Panc1 (cell line): ENCODE results near the gene R3HDM2.
A peak's percentile ranks its signal among the peaks of the same experiment; 100 is the strongest.

ENCODE experiments used
- POLR2AphosphoS5 ChIP-seq: IDR thresholded peaks from 2 replicates; pipeline ENCODE4 v1.6.1; 2012; ENCODE audit warnings: mild to moderate bottlenecking, low read depth, low read length, moderate library complexity
- SIN3A ChIP-seq: IDR thresholded peaks from 2 replicates; pipeline ENCODE4 v1.6.1; 2012; ENCODE audit warnings: low read depth, mild to moderate bottlenecking, low read length, moderate library complexity, borderline replicate concordance; ENCODE audit not compliant: insufficient read depth
- TF ChIP-seq, protein P1 (sequence below): fragments of 450-650 bp; IDR thresholded peaks from 2 replicates; pipeline ENCODE4 v1.5.1; 2017; ENCODE audit warnings: mild to moderate bottlenecking
- TF ChIP-seq, protein P2 (sequence below), 2 experiments: IDR thresholded peaks; 2 replicates each; pipeline ENCODE4 v1.6.1; 2011 to 2012; ENCODE audit warnings: low read depth in 2 of 2, control low read depth in 1 of 2, low read length in 1 of 2, mild to moderate bottlenecking in 1 of 2, moderate library complexity in 1 of 2; ENCODE audit not compliant: insufficient read depth in 1 of 2

DNA sequence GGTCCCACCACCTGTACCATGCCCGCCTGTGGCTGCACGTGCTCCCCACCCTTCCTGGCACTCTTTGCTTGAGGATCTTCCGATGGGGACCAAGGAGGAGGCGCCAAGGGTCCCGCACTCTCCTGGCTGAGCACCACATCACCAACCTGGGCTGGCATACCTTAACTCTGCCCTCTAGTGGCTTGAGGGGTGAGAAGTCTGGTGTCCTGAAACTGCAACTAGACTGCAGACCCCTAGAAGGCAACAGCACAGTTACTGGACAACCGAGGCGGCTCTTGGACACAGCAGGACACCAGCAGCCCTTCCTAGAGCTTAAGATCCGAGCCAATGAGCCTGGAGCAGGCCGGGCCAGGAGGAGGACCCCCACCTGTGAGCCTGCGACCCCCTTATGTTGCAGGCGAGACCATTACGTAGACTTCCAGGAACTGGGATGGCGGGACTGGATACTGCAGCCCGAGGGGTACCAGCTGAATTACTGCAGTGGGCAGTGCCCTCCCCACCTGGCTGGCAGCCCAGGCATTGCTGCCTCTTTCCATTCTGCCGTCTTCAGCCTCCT is 25.4 kb upstream of the R3HDM2 start:
- TF ChIP-seq, protein P1, sequence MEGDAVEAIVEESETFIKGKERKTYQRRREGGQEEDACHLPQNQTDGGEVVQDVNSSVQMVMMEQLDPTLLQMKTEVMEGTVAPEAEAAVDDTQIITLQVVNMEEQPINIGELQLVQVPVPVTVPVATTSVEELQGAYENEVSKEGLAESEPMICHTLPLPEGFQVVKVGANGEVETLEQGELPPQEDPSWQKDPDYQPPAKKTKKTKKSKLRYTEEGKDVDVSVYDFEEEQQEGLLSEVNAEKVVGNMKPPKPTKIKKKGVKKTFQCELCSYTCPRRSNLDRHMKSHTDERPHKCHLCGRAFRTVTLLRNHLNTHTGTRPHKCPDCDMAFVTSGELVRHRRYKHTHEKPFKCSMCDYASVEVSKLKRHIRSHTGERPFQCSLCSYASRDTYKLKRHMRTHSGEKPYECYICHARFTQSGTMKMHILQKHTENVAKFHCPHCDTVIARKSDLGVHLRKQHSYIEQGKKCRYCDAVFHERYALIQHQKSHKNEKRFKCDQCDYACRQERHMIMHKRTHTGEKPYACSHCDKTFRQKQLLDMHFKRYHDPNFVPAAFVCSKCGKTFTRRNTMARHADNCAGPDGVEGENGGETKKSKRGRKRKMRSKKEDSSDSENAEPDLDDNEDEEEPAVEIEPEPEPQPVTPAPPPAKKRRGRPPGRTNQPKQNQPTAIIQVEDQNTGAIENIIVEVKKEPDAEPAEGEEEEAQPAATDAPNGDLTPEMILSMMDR: peak; percentile 89
- TF ChIP-seq POLR2AphosphoS5 (no peak), SIN3A (no peak)
- TF ChIP-seq, protein P2, sequence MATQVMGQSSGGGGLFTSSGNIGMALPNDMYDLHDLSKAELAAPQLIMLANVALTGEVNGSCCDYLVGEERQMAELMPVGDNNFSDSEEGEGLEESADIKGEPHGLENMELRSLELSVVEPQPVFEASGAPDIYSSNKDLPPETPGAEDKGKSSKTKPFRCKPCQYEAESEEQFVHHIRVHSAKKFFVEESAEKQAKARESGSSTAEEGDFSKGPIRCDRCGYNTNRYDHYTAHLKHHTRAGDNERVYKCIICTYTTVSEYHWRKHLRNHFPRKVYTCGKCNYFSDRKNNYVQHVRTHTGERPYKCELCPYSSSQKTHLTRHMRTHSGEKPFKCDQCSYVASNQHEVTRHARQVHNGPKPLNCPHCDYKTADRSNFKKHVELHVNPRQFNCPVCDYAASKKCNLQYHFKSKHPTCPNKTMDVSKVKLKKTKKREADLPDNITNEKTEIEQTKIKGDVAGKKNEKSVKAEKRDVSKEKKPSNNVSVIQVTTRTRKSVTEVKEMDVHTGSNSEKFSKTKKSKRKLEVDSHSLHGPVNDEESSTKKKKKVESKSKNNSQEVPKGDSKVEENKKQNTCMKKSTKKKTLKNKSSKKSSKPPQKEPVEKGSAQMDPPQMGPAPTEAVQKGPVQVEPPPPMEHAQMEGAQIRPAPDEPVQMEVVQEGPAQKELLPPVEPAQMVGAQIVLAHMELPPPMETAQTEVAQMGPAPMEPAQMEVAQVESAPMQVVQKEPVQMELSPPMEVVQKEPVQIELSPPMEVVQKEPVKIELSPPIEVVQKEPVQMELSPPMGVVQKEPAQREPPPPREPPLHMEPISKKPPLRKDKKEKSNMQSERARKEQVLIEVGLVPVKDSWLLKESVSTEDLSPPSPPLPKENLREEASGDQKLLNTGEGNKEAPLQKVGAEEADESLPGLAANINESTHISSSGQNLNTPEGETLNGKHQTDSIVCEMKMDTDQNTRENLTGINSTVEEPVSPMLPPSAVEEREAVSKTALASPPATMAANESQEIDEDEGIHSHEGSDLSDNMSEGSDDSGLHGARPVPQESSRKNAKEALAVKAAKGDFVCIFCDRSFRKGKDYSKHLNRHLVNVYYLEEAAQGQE (IDR thresholded peaks at IDR 0.05; ENCODE audit: insufficient read depth in 1 of 2, low read depth in 2 of 2, low read length in 1 of 2): no peak
